Measurements from ENCODE around the gene TMEM217.

- no peak for TF ChIP-seq REST (IDR thresholded peaks at IDR 0.05; ENCODE audit: borderline replicate concordance)
- no peak for TF ChIP-seq CTCF (IDR thresholded peaks at IDR 0.05; ENCODE audit: poor library complexity, severe bottlenecking)
These were observed 1.2 kb upstream of the TMEM217 start for GRCh38 chr6:37259191-37259590.

Measured in neural cell (in vitro differentiated cells).